ENCODE results near the gene ZCCHC7.

Gene ZCCHC7

DNA sequence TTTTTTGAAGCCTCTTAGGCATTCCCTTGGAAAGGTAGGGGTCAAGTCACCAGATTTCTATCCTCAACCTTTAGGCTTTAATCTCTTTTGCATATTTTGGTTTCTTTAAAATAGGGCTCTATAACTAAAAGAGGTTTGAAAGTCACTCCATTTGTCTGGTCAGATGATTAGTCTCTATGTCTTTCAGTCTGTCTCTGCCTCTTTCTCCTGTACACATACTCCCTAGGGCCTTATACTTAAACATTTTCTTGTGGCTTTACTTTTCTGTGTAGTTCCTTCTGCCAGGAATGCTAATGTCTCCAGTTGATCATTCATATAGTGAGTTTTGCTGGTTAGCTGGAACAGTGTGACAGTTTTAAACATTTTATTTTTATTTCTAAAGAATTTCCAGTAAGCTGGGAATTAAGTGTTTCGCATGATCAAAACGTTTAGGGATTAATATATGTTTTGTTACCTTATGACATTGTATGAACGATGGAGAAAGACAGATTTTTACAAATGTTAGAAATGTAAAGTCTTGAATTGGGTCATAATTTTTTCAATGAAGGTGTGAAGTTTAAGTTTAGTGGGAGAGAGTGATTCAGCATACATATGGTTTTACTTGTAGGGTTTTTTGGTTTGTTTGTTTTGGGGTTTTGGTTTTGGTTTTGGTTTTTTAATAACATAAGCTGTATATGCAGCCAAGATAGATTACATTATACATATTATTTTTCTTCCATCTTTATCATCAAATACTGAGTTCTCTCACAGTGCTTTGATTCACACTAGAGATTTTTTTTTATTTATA, 90.6 kb downstream of the ZCCHC7 start:
- no peaks in the 10 kb centered on the region for H3K4me1 ChIP-seq (ENCODE audit: insufficient read depth, low read length)
- no peak overlapping the region for H3K27ac ChIP-seq (ENCODE audit: low read length)
- TF ChIP-seq, protein P1, sequence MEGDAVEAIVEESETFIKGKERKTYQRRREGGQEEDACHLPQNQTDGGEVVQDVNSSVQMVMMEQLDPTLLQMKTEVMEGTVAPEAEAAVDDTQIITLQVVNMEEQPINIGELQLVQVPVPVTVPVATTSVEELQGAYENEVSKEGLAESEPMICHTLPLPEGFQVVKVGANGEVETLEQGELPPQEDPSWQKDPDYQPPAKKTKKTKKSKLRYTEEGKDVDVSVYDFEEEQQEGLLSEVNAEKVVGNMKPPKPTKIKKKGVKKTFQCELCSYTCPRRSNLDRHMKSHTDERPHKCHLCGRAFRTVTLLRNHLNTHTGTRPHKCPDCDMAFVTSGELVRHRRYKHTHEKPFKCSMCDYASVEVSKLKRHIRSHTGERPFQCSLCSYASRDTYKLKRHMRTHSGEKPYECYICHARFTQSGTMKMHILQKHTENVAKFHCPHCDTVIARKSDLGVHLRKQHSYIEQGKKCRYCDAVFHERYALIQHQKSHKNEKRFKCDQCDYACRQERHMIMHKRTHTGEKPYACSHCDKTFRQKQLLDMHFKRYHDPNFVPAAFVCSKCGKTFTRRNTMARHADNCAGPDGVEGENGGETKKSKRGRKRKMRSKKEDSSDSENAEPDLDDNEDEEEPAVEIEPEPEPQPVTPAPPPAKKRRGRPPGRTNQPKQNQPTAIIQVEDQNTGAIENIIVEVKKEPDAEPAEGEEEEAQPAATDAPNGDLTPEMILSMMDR (IDR thresholded peaks at IDR 0.05; ENCODE audit: borderline replicate concordance, extremely low read depth, low read length, poor library complexity, severe bottlenecking) = no peak
- TF ChIP-seq EZH2 (IDR thresholded peaks at IDR 0.05; ENCODE audit: borderline replicate concordance, low read depth, low read length, severe bottlenecking) = no peak
- H3K79me2 ChIP-seq (ENCODE audit: insufficient read depth, low read length) = peaks cover 20% of the 10 kb centered on the region; the same call in 1 of the 2 replicates
- H4K20me1 ChIP-seq (ENCODE audit: insufficient read depth, low read length) = no peaks in the 10 kb centered on the region; the same call in 1 of the 2 replicates
- H3K9ac ChIP-seq (ENCODE audit: low read depth, low read length) = no peak overlapping the region
- no peak overlapping the region for H3K4me3 ChIP-seq (ENCODE audit: low read depth in 1 of 2, low read length in 2 of 2)
- ATAC-seq (ENCODE audit: insufficient read depth, low read depth) = no peak
- DNase-seq = no peak
- peaks cover 13% of the 10 kb centered on the region; the same call in 1 of the 2 replicates for H3K36me3 ChIP-seq (ENCODE audit: insufficient read depth, low read length)
- H3K27me3 ChIP-seq (ENCODE audit: insufficient read depth, low read length, poor library complexity) = no peaks in the 10 kb centered on the region
- H3K9me3 ChIP-seq (ENCODE audit: insufficient read depth, low read length, severe bottlenecking) = no peaks in the 10 kb centered on the region
- H3K4me2 ChIP-seq (ENCODE audit: insufficient read depth, low read length) = no peak overlapping the region
- H2AFZ ChIP-seq (ENCODE audit: low read depth, low read length) = no peak overlapping the region

DNA sequence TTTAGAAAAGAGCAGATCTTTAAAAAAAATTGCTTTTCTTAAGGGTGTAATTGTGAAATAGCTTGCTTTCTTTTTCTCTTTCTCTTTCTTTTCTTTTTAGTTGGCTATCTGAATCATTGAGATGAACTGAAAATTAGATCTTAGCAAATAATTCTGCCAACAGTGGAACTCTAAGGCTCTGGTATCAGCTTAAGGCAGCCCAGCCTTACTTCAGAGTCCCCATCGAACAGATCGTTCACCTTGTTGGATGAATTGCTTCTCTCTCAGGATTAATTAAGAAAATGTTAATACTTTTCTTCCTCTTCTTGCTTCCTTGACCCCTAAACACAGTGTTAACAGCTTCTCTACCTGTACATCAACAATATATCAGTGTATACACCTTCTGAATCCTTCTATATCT, 92.1 kb downstream of the ZCCHC7 start:
- Histone ChIP-seq H3K36me3 (ENCODE audit: insufficient read depth, low read length) (peaks cover 8% of the 10 kb centered on the region; the same call in 1 of the 2 replicates), H3K27ac (ENCODE audit: low read length) (no peak overlapping the region), H2AFZ (ENCODE audit: low read depth, low read length) (no peak overlapping the region), H3K79me2 (ENCODE audit: insufficient read depth, low read length) (peaks cover 12% of the 10 kb centered on the region; the same call in 1 of the 2 replicates), H4K20me1 (ENCODE audit: insufficient read depth, low read length) (no peaks in the 10 kb centered on the region; the same call in 1 of the 2 replicates), H3K27me3 (ENCODE audit: insufficient read depth, low read length, poor library complexity) (no peaks in the 10 kb centered on the region), H3K9me3 (ENCODE audit: insufficient read depth, low read length, severe bottlenecking) (no peaks in the 10 kb centered on the region), H3K4me2 (ENCODE audit: insufficient read depth, low read length) (no peak overlapping the region), H3K9ac (ENCODE audit: low read depth, low read length) (no peak overlapping the region), H3K4me1 (ENCODE audit: insufficient read depth, low read length) (no peaks in the 10 kb centered on the region), H3K4me3 (ENCODE audit: low read depth in 1 of 2, low read length in 2 of 2) (no peak overlapping the region)
- TF ChIP-seq, protein P1 (IDR thresholded peaks at IDR 0.05; ENCODE audit: borderline replicate concordance, extremely low read depth, low read length, poor library complexity, severe bottlenecking) = no peak
- no peak for TF ChIP-seq EZH2 (IDR thresholded peaks at IDR 0.05; ENCODE audit: borderline replicate concordance, low read depth, low read length, severe bottlenecking)
- DNase-seq = no peak
- ATAC-seq (ENCODE audit: insufficient read depth, low read depth) = no peak

DNA sequence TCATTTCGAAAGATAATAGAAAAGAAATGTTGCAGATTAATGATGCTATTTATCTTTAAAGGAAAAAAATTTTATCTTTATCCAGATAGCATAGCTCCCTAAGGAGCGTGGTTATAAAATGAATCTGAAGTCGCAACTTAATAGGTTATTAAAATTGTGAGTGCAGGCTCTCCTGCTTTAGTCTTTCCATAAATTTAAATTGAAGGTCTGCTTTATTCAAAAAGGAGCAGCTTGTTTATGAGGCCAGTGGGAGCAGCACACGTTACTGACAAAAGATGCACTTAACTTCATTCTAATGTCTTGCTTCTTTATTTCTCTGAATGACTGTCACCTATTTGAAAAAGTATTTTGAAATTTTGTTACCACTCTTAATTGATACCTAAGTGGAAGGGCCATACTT, 95.0 kb downstream of the ZCCHC7 start:
- no peaks in the 10 kb centered on the region for H3K4me1 ChIP-seq (ENCODE audit: insufficient read depth, low read length)
- no peak for DNase-seq
- TF ChIP-seq, protein P1 (IDR thresholded peaks at IDR 0.05; ENCODE audit: borderline replicate concordance, extremely low read depth, low read length, poor library complexity, severe bottlenecking) = no peak
- TF ChIP-seq EZH2 (IDR thresholded peaks at IDR 0.05; ENCODE audit: borderline replicate concordance, low read depth, low read length, severe bottlenecking) = no peak
- no peak overlapping the region for H3K4me2 ChIP-seq (ENCODE audit: insufficient read depth, low read length)
- H3K9me3 ChIP-seq (ENCODE audit: insufficient read depth, low read length, severe bottlenecking) = no peaks in the 10 kb centered on the region
- H3K4me3 ChIP-seq (ENCODE audit: low read depth in 1 of 2, low read length in 2 of 2) = no peak overlapping the region
- no peak for ATAC-seq (ENCODE audit: insufficient read depth, low read depth)
- H3K36me3 ChIP-seq (ENCODE audit: insufficient read depth, low read length) = no peaks in the 10 kb centered on the region
- H3K9ac ChIP-seq (ENCODE audit: low read depth, low read length) = no peak overlapping the region
- no peaks in the 10 kb centered on the region for H4K20me1 ChIP-seq (ENCODE audit: insufficient read depth, low read length)
- peaks cover 15% of the 10 kb centered on the region; the same call in 1 of the 2 replicates for H3K79me2 ChIP-seq (ENCODE audit: insufficient read depth, low read length)
- no peaks in the 10 kb centered on the region for H3K27me3 ChIP-seq (ENCODE audit: insufficient read depth, low read length, poor library complexity)
- H2AFZ ChIP-seq (ENCODE audit: low read depth, low read length) = no peak overlapping the region
- H3K27ac ChIP-seq (ENCODE audit: low read length) = no peak overlapping the region

Data from DND-41 (cell line).